Left kidney (tissue), 2 donors: ENCODE data around the gene DHRS12. TPM values are rescaled to one million over a fixed set of nuclear protein-coding genes. Genes with fewer than 3 reads are reported as not detected.

Experiments used
- DNase-seq: peaks from one replicate; pipeline ENCODE4 v3.0.0-alpha.2; 2013
- polyA plus RNA-seq: library from polyadenylated mRNA; unstranded; fragments of 120-200 nt; gene quantifications from one replicate; pipeline ENCODE4 v1.2.1, GENCODE V29; 2013; ENCODE audit not compliant: insufficient read length

DHRS12 gene
- polyA plus RNA-seq, 1 donor: 23.6 TPM

GRCh38 chr13:51760592-51760991, 43.4 kb downstream of the DHRS12 start:
- DNase-seq: no peak

- DNase-seq: no peak
These were observed 44.7 kb downstream of the DHRS12 start for GRCh38 chr13:51759240-51759639.

- no peak for DNase-seq
These were observed 45.3 kb downstream of the DHRS12 start for GRCh38 chr13:51758691-51759090.

DNA sequence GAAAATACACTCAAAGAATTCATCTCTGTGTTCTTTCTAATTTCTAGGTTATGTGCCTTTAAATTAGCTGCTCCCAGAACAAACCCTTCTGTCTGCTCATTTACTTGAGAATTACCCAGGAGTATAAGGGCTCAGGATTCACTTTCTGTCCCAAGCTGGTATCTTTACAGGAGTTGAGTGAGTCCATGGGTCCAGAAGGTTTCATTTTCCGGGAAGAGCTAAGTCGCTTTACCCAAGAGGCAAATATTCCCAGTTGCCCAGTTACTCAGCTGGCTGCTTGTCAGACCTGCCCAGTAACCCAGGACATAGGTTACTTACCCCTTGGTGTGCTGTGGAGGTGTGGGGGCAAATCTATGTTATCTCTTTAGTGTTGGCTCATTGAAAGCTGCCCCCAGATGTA, 47.3 kb downstream of the DHRS12 start:
- no peak for DNase-seq

DNA sequence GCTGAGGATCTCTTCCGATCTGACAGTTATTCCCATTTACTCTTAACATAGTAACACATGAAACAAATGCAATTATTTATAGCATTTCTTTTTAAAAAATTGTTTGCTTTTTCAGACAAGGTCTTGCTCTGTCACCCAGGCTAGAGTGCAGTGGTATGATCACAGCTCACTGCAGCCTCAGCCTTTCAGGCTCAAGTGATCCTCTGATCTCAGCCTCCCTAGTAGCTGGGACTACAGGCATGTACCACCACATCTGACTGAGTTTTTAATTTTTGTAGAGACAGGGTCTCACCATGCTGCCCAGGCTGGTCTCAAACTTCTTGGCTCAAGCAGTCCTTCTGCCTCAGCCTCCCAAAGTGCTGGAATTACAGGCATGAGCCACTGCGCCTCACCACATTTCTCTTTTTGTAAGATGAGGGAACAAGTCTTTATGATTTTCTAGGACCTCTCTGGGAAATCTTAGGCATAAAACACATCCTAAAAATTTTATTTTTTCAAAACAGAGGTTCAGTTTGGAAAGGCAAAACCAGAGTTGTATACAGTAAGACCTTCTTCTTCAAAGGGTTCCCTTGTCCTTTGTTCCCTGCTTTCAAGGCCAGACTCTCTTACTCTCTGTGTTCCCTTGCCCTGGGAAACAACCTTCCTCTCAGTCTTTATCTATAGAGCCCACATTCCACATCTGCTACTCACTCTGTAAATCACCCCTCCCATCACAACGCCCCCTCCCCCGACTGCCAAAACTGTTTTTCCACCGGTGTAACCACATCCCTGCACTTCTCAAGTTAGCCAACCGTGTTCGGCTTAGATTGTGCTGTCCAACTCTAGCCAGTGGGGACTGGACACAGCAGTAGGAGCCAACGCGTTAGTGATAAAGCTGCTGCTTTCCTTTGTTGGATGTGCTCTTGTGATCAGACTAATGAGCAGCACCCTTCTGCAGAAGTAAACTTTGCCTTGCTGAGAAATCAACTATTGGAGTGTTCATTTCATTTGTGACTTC, 56.2 kb downstream of the DHRS12 start:
- no peak for DNase-seq

DNA sequence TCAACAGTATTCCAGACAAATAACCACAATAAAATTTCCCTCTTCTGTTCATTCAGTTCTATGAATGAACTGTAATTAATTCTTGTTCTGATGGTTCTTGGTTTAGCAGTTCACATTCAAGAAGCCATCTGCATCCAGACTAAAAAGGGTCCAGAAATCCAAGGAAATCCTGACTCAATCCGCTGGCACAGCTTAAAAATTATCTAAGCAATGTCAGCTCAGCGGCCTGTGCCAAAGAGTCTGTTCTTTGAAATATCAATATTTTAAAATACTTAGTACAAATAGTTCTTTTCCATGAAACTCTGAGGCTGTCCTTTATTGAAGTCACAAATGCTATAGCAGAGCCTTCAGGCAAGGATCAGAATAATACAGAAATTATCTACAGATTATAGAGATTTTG, 57.2 kb downstream of the DHRS12 start:
- no peak for DNase-seq

DNA sequence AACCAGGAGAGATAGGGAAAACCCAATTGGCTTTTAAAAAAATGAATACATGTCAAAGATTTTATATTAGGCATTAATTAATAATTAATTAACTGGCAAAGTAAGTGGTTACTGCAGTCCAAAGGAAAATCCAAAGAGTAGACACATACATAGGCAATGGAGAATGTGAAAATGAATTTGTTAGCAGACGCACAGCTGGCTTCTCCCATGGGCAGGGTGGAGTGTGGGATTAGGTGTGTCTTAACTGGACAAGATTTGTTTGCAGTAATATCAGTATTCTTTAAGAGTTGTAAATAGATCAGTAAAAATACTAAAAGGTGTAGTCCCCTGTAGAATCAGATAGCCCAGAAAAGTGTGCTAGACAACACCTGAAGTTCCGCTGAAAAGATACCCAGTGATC, 58.7 kb downstream of the DHRS12 start:
- DNase-seq: no peak

DNA sequence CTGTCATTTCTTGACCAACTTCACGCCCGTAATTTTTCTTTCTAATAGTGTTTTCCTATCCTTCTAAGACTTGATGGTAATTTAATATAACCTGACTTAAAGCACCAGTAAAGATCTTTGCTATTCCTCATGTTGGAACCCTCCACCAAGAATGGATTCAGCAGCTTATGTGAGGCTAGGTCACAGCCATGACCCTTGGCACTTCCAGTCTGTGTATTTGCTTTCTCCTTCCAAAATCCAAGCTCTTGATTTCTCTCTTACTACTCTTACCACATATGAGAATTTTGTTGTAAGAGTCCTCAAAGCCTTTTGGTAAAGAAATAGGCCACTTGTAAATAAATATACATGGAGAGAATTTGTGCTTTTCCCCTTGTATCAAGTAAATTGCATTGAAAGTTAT, 61.4 kb downstream of the DHRS12 start:
- no peak for DNase-seq

GRCh38 chr13:51742031-51742430, 61.9 kb downstream of the DHRS12 start:
- DNase-seq: no peak

DNA sequence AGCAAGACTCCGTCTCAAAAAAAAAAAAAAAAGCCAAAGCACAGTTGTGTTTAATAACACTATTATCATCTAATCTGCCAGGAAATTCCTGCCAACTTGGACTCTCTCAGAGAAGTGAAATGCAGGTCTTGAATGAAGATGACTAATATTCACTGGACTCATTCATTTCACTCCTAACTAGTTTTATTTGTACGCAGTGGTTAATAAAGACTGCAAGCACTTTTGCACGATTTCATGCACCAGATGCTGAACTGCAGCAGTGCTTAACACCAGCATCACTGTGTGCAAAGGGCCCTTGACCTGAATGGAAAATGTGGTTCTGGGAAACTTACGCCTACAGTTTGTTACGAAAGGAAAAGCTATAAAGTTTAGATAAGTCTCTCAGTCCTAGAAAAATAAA, 63.3 kb downstream of the DHRS12 start:
- no peak for DNase-seq

DNA sequence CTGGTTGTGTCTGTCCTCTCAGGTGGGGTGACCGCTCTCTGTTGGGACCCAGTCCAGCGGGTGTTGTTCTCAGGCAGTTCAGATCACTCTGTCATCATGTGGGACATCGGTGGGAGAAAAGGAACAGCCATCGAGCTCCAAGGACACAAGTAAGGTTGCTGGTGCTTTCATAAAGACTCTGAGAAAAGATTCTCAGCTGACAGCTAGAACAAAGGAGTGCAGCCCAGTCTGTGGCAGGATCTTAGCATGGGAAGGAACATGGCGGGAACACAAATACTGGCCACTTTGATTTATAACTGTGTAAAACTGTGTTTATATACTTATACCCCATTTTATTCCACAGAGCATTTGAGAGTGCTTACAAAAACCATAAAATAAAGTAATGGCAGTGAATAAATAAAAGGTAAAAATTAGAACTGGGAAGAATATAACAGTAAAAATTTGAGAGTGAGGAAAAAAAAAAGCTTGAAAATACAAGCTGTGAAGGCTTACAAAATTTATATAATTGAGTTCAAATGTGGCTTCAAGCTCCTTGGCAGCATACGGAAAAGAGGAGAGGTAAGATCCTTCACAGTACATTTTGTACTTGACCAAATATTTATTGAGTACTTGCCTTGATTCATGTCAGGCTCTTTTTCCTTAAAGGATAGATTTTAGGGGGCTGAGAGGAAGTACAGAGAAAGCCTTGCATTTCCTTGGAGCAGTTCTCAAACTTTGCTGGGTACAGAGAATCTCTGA, 64.8 kb downstream of the DHRS12 start:
- DNase-seq: no peak

GRCh38 chr13:51738226-51738905, 65.6 kb downstream of the DHRS12 start:
- DNase-seq: no peak

- DNase-seq: no peak
These were observed 66.4 kb downstream of the DHRS12 start for GRCh38 chr13:51737609-51738008.

GRCh38 chr13:51734786-51735185, 69.2 kb downstream of the DHRS12 start:
- no peak for DNase-seq

- no peak for DNase-seq
These were observed 70.3 kb downstream of the DHRS12 start for GRCh38 chr13:51733374-51734298.

GRCh38 chr13:51731759-51732158, 72.2 kb downstream of the DHRS12 start:
- DNase-seq: no peak

DNA sequence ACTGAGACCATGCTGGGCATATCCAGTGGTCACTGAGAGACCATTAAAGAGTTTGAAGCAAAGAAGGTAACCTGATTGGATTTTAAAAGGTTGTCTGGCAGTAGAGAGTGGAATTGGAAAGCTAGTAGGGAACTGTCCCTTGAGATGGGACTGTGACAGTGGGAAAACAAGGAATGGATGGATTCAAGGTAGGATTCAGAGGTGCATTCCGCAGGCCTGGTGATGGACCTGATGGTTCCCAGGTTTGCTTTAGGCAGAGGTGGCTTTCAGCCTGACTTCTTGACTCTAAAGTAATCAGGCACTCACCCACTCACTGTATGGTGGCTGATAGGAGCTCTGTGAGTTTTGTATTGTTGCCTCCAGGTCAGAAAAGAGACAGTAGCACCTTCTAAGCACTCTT, 73.0 kb downstream of the DHRS12 start:
- no peak for DNase-seq

GRCh38 chr13:51729866-51730553, 74.0 kb downstream of the DHRS12 start:
- no peak for DNase-seq

- no peak for DNase-seq
These were observed 75.0 kb downstream of the DHRS12 start for GRCh38 chr13:51728972-51729371.

DNA sequence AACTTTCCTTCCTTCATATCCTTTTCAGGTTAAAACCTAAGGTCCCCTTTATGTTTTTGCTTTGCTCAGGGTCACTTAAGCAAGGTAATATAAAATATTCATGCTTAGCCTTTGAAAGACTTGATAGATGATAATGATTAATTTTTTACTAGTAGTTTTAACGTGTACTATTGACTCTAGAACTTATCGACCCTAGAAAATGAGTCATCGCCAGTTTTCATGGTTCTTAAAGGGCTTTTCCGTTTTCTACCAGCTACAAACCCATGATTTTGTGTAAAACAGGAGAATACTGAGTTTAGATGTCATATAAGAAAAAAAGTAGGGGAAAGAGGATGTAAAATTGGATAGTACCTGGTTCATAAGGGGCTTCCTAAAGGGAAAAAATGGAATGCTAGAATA, 75.7 kb downstream of the DHRS12 start:
- DNase-seq: no peak
